ENCODE data around the gene ZCCHC4.

The ZCCHC4 gene

GRCh38 chr4:25345744-25346143 is 33.2 kb downstream of the ZCCHC4 start:
- H3K36me3 ChIP-seq (ENCODE audit: insufficient read depth, low read length), result peaks cover 5% of the 10 kb centered on the region; the same call in 1 of the 2 replicates
- H3K4me2 ChIP-seq (ENCODE audit: insufficient read depth, low read length), result no peak overlapping the region
- no peak overlapping the region for H3K27ac ChIP-seq (ENCODE audit: low read length)
- no peak overlapping the region for H3K9ac ChIP-seq (ENCODE audit: low read depth, low read length)
- H3K27me3 ChIP-seq (ENCODE audit: insufficient read depth, low read length, poor library complexity), result no peaks in the 10 kb centered on the region
- H3K4me3 ChIP-seq (ENCODE audit: low read depth in 1 of 2, low read length in 2 of 2), result no peak overlapping the region
- H3K4me1 ChIP-seq (ENCODE audit: insufficient read depth, low read length), result no peaks in the 10 kb centered on the region
- DNase-seq (no peak), ATAC-seq (ENCODE audit: insufficient read depth, low read depth) (no peak)
- no peak for TF ChIP-seq EZH2 (IDR thresholded peaks at IDR 0.05; ENCODE audit: borderline replicate concordance, low read depth, low read length, severe bottlenecking)
- TF ChIP-seq CTCF (IDR thresholded peaks at IDR 0.05; ENCODE audit: borderline replicate concordance, extremely low read depth, low read length, poor library complexity, severe bottlenecking), result no peak
- H3K79me2 ChIP-seq (ENCODE audit: insufficient read depth, low read length), result no peaks in the 10 kb centered on the region
- no peaks in the 10 kb centered on the region for H4K20me1 ChIP-seq (ENCODE audit: insufficient read depth, low read length)
- H2AFZ ChIP-seq (ENCODE audit: low read depth, low read length), result no peak overlapping the region
- no peaks in the 10 kb centered on the region for H3K9me3 ChIP-seq (ENCODE audit: insufficient read depth, low read length, severe bottlenecking)

GRCh38 chr4:25346913-25347312 is 34.3 kb downstream of the ZCCHC4 start:
- Histone ChIP-seq H3K27ac (ENCODE audit: low read length) (no peak overlapping the region), H3K4me1 (ENCODE audit: insufficient read depth, low read length) (no peaks in the 10 kb centered on the region), H3K79me2 (ENCODE audit: insufficient read depth, low read length) (no peaks in the 10 kb centered on the region)

GRCh38 chr4:25347473-25347872 is 34.9 kb downstream of the ZCCHC4 start:
- Histone ChIP-seq H3K36me3 (ENCODE audit: insufficient read depth, low read length) (peaks cover 11% of the 10 kb centered on the region; the same call in 1 of the 2 replicates), H2AFZ (ENCODE audit: low read depth, low read length) (no peak overlapping the region), H3K4me2 (ENCODE audit: insufficient read depth, low read length) (no peak overlapping the region), H3K4me1 (ENCODE audit: insufficient read depth, low read length) (no peaks in the 10 kb centered on the region), H3K79me2 (ENCODE audit: insufficient read depth, low read length) (no peaks in the 10 kb centered on the region), H3K9ac (ENCODE audit: low read depth, low read length) (no peak overlapping the region), H3K9me3 (ENCODE audit: insufficient read depth, low read length, severe bottlenecking) (no peaks in the 10 kb centered on the region), H3K27ac (ENCODE audit: low read length) (no peak overlapping the region), H3K27me3 (ENCODE audit: insufficient read depth, low read length, poor library complexity) (no peaks in the 10 kb centered on the region), H4K20me1 (ENCODE audit: insufficient read depth, low read length) (no peaks in the 10 kb centered on the region), H3K4me3 (ENCODE audit: low read depth in 1 of 2, low read length in 2 of 2) (no peak overlapping the region)
- DNase-seq, result no peak
- ATAC-seq (ENCODE audit: insufficient read depth, low read depth), result no peak
- TF ChIP-seq EZH2 (IDR thresholded peaks at IDR 0.05; ENCODE audit: borderline replicate concordance, low read depth, low read length, severe bottlenecking) (no peak), CTCF (IDR thresholded peaks at IDR 0.05; ENCODE audit: borderline replicate concordance, extremely low read depth, low read length, poor library complexity, severe bottlenecking) (no peak)

More at GRCh38 chr4:25346913-25347312, 34.3 kb downstream of the ZCCHC4 start:
- TF ChIP-seq CTCF (IDR thresholded peaks at IDR 0.05; ENCODE audit: borderline replicate concordance, extremely low read depth, low read length, poor library complexity, severe bottlenecking), result no peak
- no peak for TF ChIP-seq EZH2 (IDR thresholded peaks at IDR 0.05; ENCODE audit: borderline replicate concordance, low read depth, low read length, severe bottlenecking)
- Histone ChIP-seq H3K36me3 (ENCODE audit: insufficient read depth, low read length) (peaks cover 11% of the 10 kb centered on the region; the same call in 1 of the 2 replicates), H4K20me1 (ENCODE audit: insufficient read depth, low read length) (no peaks in the 10 kb centered on the region), H3K9me3 (ENCODE audit: insufficient read depth, low read length, severe bottlenecking) (no peaks in the 10 kb centered on the region), H3K4me2 (ENCODE audit: insufficient read depth, low read length) (no peak overlapping the region), H3K9ac (ENCODE audit: low read depth, low read length) (no peak overlapping the region), H2AFZ (ENCODE audit: low read depth, low read length) (no peak overlapping the region), H3K27me3 (ENCODE audit: insufficient read depth, low read length, poor library complexity) (no peaks in the 10 kb centered on the region), H3K4me3 (ENCODE audit: low read depth in 1 of 2, low read length in 2 of 2) (no peak overlapping the region)
- ATAC-seq (ENCODE audit: insufficient read depth, low read depth) (no peak), DNase-seq (no peak)

- H3K4me1 ChIP-seq (ENCODE audit: insufficient read depth, low read length), result no peaks in the 10 kb centered on the region
- H4K20me1 ChIP-seq (ENCODE audit: insufficient read depth, low read length), result no peaks in the 10 kb centered on the region
- H3K27ac ChIP-seq (ENCODE audit: low read length), result no peak overlapping the region
- no peak overlapping the region for H3K9ac ChIP-seq (ENCODE audit: low read depth, low read length)
- H3K79me2 ChIP-seq (ENCODE audit: insufficient read depth, low read length), result no peaks in the 10 kb centered on the region
- H3K4me2 ChIP-seq (ENCODE audit: insufficient read depth, low read length), result no peak overlapping the region
- H2AFZ ChIP-seq (ENCODE audit: low read depth, low read length), result no peak overlapping the region
- no peaks in the 10 kb centered on the region for H3K9me3 ChIP-seq (ENCODE audit: insufficient read depth, low read length, severe bottlenecking)
- no peak for TF ChIP-seq EZH2 (IDR thresholded peaks at IDR 0.05; ENCODE audit: borderline replicate concordance, low read depth, low read length, severe bottlenecking)
- TF ChIP-seq CTCF (IDR thresholded peaks at IDR 0.05; ENCODE audit: borderline replicate concordance, extremely low read depth, low read length, poor library complexity, severe bottlenecking), result no peak
- ATAC-seq (ENCODE audit: insufficient read depth, low read depth) (no peak), DNase-seq (no peak)
- no peaks in the 10 kb centered on the region for H3K27me3 ChIP-seq (ENCODE audit: insufficient read depth, low read length, poor library complexity)
- peaks cover 11% of the 10 kb centered on the region; the same call in 1 of the 2 replicates for H3K36me3 ChIP-seq (ENCODE audit: insufficient read depth, low read length)
- no peak overlapping the region for H3K4me3 ChIP-seq (ENCODE audit: low read depth in 1 of 2, low read length in 2 of 2)
These were observed 35.4 kb downstream of the ZCCHC4 start for GRCh38 chr4:25347971-25348370.
